ENCODE results near the gene ZNF133.
"Not testable (repeated sequence)": the region's sequence is repeated elsewhere in the genome, so short reads cannot be mapped to it uniquely, and the experiment has no call there.

ZNF133 gene

GRCh38 chr20:18284805-18285533, 3.4 kb upstream of the ZNF133 start:
- no peak for DNase-seq (ENCODE audit: low read depth in 2 of 2)

DNA sequence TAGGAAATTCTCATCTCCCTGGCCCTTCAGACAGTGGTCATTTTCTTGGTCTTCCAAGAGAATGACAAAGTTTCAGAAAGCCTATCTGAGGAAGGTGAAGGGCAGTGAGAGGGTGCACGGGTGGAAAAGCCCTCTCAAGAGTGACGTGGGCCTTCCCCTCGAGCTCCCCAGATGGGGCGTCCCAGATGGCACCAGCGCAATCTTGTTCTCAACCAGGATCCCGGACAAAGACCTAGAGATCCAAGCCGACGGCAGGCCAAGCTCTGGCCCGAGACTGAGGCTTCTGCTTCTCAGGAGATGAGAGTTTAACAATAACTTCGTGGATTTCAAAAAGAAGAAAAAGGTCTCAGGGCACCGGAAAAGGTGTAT, 797 bp upstream of the ZNF133 start:
- no peak for DNase-seq (ENCODE audit: low read depth in 2 of 2)

- DNase-seq (ENCODE audit: low read depth in 2 of 2), result no peak
Observed at GRCh38 chr20:18288749-18289267, 481 bp downstream of the ZNF133 start.

GRCh38 chr20:18289306-18289705, 979 bp downstream of the ZNF133 start:
- DNase-seq (ENCODE audit: low read depth in 2 of 2), result no peak

DNA sequence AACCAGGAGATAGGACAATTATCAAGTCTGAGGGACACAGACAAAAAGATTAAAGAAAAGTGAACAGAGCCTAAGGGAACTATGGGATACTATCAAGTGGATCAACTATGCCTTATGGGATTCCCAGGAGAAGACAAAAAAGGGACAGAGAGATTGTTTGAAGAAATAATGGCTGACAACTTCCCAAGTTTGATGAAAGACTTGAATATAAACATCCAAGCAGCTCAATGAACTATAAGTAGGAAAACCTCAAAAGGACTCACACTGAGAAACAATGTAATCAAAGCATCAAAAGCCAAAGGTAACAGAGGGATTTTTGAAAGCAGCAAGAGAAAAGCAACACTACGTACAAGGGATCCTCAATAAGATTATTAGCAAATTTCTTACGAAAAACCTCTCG, 11.0 kb downstream of the ZNF133 start:
- no peak for DNase-seq (ENCODE audit: low read depth in 2 of 2)

- no peak for DNase-seq (ENCODE audit: low read depth in 2 of 2)
Observed at GRCh38 chr20:18304618-18305017, 16.3 kb downstream of the ZNF133 start.

DNA sequence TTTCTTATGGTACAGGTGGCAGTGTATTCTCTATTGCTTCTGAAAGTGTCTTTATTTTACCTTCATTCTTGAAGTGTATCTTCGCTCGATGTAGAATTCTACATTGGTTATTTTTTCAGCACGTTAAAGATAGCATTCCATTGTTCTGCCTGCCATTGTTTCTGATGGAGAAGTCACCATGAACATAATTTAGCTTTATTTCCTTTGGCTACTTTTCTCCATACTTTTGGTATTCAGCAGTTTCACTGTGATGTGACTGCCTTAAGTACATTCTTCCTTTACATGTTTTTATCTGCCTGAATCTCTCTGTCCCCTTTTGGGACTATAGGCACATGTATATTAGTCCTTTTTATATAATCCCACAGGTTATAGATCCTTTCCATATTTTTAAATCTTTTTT, 19.0 kb downstream of the ZNF133 start:
- no peak for DNase-seq (ENCODE audit: low read depth in 2 of 2)

- DNase-seq (ENCODE audit: low read depth in 2 of 2), result no peak
Observed at GRCh38 chr20:18310051-18310450, 21.7 kb downstream of the ZNF133 start.

GRCh38 chr20:18310592-18310991, 22.3 kb downstream of the ZNF133 start:
- DNase-seq (ENCODE audit: low read depth in 2 of 2), result no peak

GRCh38 chr20:18312723-18313122, 24.4 kb downstream of the ZNF133 start:
- no peak for DNase-seq (ENCODE audit: low read depth in 2 of 2)

DNA sequence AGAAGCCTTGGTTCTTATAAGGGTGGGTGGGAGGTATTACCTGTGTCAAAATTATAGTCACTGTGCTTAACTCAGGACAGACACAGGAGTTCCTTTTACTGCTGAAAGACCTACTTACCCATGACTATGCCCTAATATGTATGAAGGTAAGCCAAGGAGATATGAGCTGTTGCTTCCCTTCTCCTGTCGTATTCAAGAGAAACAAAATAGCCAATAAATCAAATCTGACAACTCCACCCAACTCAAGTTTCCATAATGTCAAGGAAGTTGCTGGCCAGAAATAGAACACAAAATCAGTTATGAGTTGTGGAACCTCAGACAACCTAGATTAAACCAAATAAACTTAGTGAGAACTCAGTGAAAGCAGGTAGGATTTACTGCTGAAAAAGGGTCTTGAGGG, 25.1 kb downstream of the ZNF133 start:
- DNase-seq (ENCODE audit: low read depth in 2 of 2), result no peak

DNA sequence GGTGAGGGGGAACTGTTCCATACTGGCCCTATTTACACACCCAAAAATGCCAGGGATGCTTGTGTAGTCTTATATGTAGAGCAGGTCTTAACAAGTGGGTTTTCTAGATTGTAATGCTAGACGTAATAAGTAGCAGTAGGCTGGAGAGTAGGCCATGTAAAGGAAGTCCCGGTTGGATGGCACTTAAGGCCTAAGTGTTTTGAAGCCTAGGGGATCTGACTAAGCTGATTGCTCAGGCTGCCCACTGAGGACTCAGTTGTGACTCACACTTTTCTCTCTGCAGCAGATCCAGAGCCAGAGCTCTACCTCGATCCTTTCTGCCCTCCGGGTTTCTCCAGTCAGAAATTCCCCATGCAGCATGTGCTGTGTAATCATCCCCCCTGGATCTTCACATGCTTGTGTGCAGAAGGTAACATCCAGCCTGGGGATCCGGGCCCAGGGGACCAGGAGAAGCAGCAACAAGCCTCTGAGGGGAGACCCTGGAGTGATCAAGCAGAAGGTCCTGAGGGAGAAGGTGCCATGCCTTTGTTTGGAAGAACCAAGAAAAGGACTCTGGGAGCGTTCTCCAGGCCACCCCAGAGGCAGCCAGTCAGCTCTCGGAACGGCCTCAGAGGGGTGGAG, 26.6 kb downstream of the ZNF133 start:
- no peak for DNase-seq (ENCODE audit: low read depth in 2 of 2)

- DNase-seq (ENCODE audit: low read depth in 2 of 2), result no peak
Observed at GRCh38 chr20:18316166-18316565, 27.8 kb downstream of the ZNF133 start.

GRCh38 chr20:18321316-18321715, 33.0 kb downstream of the ZNF133 start:
- DNase-seq (ENCODE audit: low read depth in 2 of 2), result no peak

GRCh38 chr20:18321976-18322950, 33.9 kb downstream of the ZNF133 start:
- no peak for DNase-seq (ENCODE audit: low read depth in 2 of 2)

GRCh38 chr20:18323705-18324104, 35.4 kb downstream of the ZNF133 start:
- no peak for DNase-seq (ENCODE audit: low read depth in 2 of 2)

DNA sequence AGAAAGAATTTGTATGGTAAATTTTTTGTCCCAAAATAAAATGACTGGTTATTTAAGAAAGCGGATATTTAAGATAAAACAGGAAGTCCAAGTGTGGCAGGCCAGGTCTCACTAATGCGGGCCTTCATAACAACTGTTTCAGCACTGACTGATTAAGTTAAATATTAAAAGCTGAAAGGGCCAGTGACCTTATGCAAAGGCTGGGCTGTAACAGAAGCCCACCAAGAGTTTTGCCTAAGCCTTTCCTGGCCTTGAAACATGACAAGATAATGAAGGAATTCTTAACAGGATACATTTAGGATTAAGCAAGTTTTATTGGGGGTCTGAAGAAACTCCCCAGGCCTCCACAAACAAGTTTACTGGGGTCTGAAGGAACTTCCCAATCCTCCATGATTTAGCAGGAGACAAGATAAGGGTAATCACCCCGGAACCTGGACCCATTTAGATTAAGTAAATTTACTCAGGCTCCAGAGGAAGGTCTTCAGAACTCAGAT, 36.3 kb downstream of the ZNF133 start:
- DNase-seq (ENCODE audit: low read depth in 2 of 2), result no peak

DNA sequence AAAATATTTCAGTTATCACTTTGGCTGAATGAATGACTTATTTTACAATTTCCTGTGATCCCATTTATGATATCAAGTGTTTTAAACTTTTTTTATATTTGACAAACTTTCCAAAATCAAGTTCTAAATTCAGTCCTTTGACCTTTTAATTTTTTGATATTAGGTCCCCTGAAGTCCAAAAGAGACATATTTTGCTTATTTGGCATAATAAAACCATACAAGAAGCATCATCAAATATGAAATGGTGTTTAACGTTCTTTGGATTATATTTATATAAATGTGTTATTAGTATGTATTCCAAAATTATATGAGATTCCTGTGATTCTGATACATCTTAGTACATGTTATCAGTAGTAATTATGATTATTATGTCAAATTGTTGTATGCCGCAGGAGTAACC, 38.7 kb downstream of the ZNF133 start:
- no peak for DNase-seq (ENCODE audit: low read depth in 2 of 2)

GRCh38 chr20:18331694-18332093, 43.4 kb downstream of the ZNF133 start:
- DNase-seq (ENCODE audit: low read depth in 2 of 2), result no peak

- DNase-seq (ENCODE audit: low read depth in 2 of 2), result not testable (repeated sequence)
Observed at GRCh38 chr20:18349749-18350148, 61.4 kb downstream of the ZNF133 start.

- DNase-seq (ENCODE audit: low read depth in 2 of 2), result no peak
Observed at GRCh38 chr20:18359854-18360253, 71.5 kb downstream of the ZNF133 start.

DNA sequence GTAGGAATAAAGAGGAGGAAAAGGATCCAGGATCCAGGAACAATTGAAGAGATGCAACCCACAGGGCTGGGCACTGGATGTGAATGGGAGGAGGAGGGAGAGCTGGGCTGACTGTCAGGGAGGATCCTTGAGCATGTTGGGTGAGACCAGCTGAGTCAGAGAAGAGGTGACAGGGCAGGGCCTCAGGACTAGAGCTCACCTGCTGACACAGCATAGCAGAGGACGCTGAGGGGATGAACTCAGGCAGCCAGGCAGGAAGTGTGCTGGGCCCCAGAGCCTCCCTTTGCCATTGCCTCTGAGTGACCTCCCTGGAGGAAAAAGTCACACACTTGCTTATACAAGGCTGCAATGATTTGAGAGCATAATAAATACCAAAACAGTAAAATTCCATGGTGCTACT, 72.3 kb downstream of the ZNF133 start:
- no peak for DNase-seq (ENCODE audit: low read depth in 2 of 2)

All from stimulated activated CD8-positive, alpha-beta memory T cell treated with anti-CD3 and anti-CD28 coated beads, Interleukin-15, amount 100 ng/mL, for 4 hours (primary cell).